Activated CD4-positive, alpha-beta T cell treated with anti-CD3 and anti-CD28 coated beads, Interleukin-2, amount 10 ng/mL, durations not matched to agents 24 days and 14 days (primary cell): ENCODE results near the gene SLC17A2. TPM values are rescaled to one million over a fixed set of nuclear protein-coding genes. Genes with fewer than 3 reads are reported as not detected.

Experiments used
- DNase-seq: peaks from one replicate; pipeline ENCODE4 v3.0.0; 2022
- H3K27ac Mint-ChIP-seq: one replicate; pipeline ENCODE4 v1.8.0; 2022; ENCODE audit warnings: mild to moderate bottlenecking, mixed read lengths
- H3K27me3 Mint-ChIP-seq: one replicate; pipeline ENCODE4 v1.8.0; 2022; ENCODE audit warnings: mixed read lengths
- H3K36me3 Mint-ChIP-seq: one replicate; pipeline ENCODE4 v1.8.0; 2022; ENCODE audit warnings: low read depth, mild to moderate bottlenecking, mixed read lengths
- H3K4me1 Mint-ChIP-seq: one replicate; pipeline ENCODE4 v1.8.0; 2021; ENCODE audit warnings: mixed read lengths
- H3K4me3 Mint-ChIP-seq: one replicate; pipeline ENCODE4 v1.8.0; 2022; ENCODE audit warnings: mild to moderate bottlenecking, moderate library complexity, mixed read lengths
- H3K9me3 Mint-ChIP-seq: one replicate; pipeline ENCODE4 v1.8.0; 2021; ENCODE audit warnings: mixed read lengths
- intact Hi-C: fragments of 100-400 bp; cut with micrococcal nuclease; formaldehyde crosslinking; loops from one replicate; pipeline ENCODE4 v1.15.1; 2023
- total RNA-seq: library from RNA; stranded (reverse); gene quantifications from 2 replicates; pipeline ENCODE4 v1.2.3, GENCODE V29; 2022

SLC17A2 gene
- total RNA-seq, 1 donor from 2014 or later, result not detected

- H3K27me3 Mint-ChIP-seq, result peaks cover 1% of the 10 kb centered on the region
- no peak overlapping the region for H3K27ac Mint-ChIP-seq
- no peak overlapping the region for H3K4me3 Mint-ChIP-seq
- DNase-seq, result no peak
- intact Hi-C loops, result no loop called here
- H3K4me1 Mint-ChIP-seq, result no peaks in the 10 kb centered on the region
- no peaks in the 10 kb centered on the region for H3K9me3 Mint-ChIP-seq
- no peaks in the 10 kb centered on the region for H3K36me3 Mint-ChIP-seq
These were observed 31.4 kb downstream of the SLC17A2 start for GRCh38 chr6:25899123-25899522.

- Mint-ChIP-seq H3K4me3 (no peak overlapping the region), H3K36me3 (no peaks in the 10 kb centered on the region), H3K27ac (no peak overlapping the region), H3K4me1 (no peaks in the 10 kb centered on the region), H3K27me3 (peaks cover 2% of the 10 kb centered on the region), H3K9me3 (no peaks in the 10 kb centered on the region)
- DNase-seq, result no peak
- intact Hi-C loops, result no loop called here
These were observed 32.1 kb downstream of the SLC17A2 start for GRCh38 chr6:25898289-25898977.

GRCh38 chr6:25896252-25896651, 34.2 kb downstream of the SLC17A2 start:
- H3K27ac Mint-ChIP-seq, result no peak overlapping the region
- peaks cover 8% of the 10 kb centered on the region for H3K27me3 Mint-ChIP-seq
- no peaks in the 10 kb centered on the region for H3K9me3 Mint-ChIP-seq
- intact Hi-C loops, result no loop called here
- no peaks in the 10 kb centered on the region for H3K36me3 Mint-ChIP-seq
- no peak for DNase-seq
- no peaks in the 10 kb centered on the region for H3K4me1 Mint-ChIP-seq
- H3K4me3 Mint-ChIP-seq, result no peak overlapping the region

- no peak for DNase-seq
- Mint-ChIP-seq H3K36me3 (no peaks in the 10 kb centered on the region), H3K4me1 (no peaks in the 10 kb centered on the region), H3K27ac (no peak overlapping the region), H3K9me3 (no peaks in the 10 kb centered on the region), H3K27me3 (peaks cover 10% of the 10 kb centered on the region), H3K4me3 (no peak overlapping the region)
- intact Hi-C loops, result no loop called here
These were observed 34.7 kb downstream of the SLC17A2 start for GRCh38 chr6:25895771-25896170.

GRCh38 chr6:25893778-25894177, 36.7 kb downstream of the SLC17A2 start:
- intact Hi-C loops, result no loop called here
- Mint-ChIP-seq H3K9me3 (no peaks in the 10 kb centered on the region), H3K27me3 (peaks cover 12% of the 10 kb centered on the region), H3K36me3 (no peaks in the 10 kb centered on the region), H3K4me3 (no peak overlapping the region), H3K27ac (no peak overlapping the region), H3K4me1 (no peaks in the 10 kb centered on the region)
- DNase-seq, result no peak

GRCh38 chr6:25892877-25893276, 37.6 kb downstream of the SLC17A2 start:
- H3K27ac Mint-ChIP-seq, result no peak overlapping the region
- intact Hi-C loops, result no loop called here
- H3K4me1 Mint-ChIP-seq, result no peaks in the 10 kb centered on the region
- no peak overlapping the region for H3K4me3 Mint-ChIP-seq
- H3K9me3 Mint-ChIP-seq, result no peaks in the 10 kb centered on the region
- DNase-seq, result no peak
- H3K36me3 Mint-ChIP-seq, result no peaks in the 10 kb centered on the region
- H3K27me3 Mint-ChIP-seq, result peaks cover 12% of the 10 kb centered on the region

GRCh38 chr6:25889877-25890853, 40.3 kb downstream of the SLC17A2 start:
- no peaks in the 10 kb centered on the region for H3K9me3 Mint-ChIP-seq
- intact Hi-C loops, result loop anchor here (2.0 kb wide), 1 partner anchor 169 kb away; no protein-coding TSS in a partner anchor
- no peaks in the 10 kb centered on the region for H3K4me1 Mint-ChIP-seq
- H3K36me3 Mint-ChIP-seq, result no peaks in the 10 kb centered on the region
- H3K4me3 Mint-ChIP-seq, result no peak overlapping the region
- peaks cover 12% of the 10 kb centered on the region for H3K27me3 Mint-ChIP-seq
- H3K27ac Mint-ChIP-seq, result no peak overlapping the region
- DNase-seq, result peak; percentile 72

GRCh38 chr6:25888626-25889025, 41.9 kb downstream of the SLC17A2 start:
- intact Hi-C loops, result loop anchor here (2.0 kb wide), 1 partner anchor 168 kb away; no protein-coding TSS in a partner anchor

GRCh38 chr6:25886066-25886465, 44.4 kb downstream of the SLC17A2 start:
- intact Hi-C loops, result no loop called here
- Mint-ChIP-seq H3K4me3 (no peak overlapping the region), H3K9me3 (no peaks in the 10 kb centered on the region), H3K4me1 (peaks cover 8% of the 10 kb centered on the region), H3K27me3 (peaks cover 4% of the 10 kb centered on the region), H3K36me3 (peaks cover 1% of the 10 kb centered on the region), H3K27ac (no peak overlapping the region)
- no peak for DNase-seq

More at GRCh38 chr6:25888626-25889025, 41.9 kb downstream of the SLC17A2 start:
- Mint-ChIP-seq H3K27ac (no peak overlapping the region), H3K27me3 (peaks cover 10% of the 10 kb centered on the region), H3K9me3 (no peaks in the 10 kb centered on the region), H3K4me1 (no peaks in the 10 kb centered on the region), H3K36me3 (no peaks in the 10 kb centered on the region), H3K4me3 (no peak overlapping the region)
- DNase-seq, result no peak

GRCh38 chr6:25883991-25884390, 46.5 kb downstream of the SLC17A2 start:
- Mint-ChIP-seq H3K4me3 (no peak overlapping the region), H3K27ac (no peak overlapping the region), H3K36me3 (peaks cover 1% of the 10 kb centered on the region), H3K9me3 (no peaks in the 10 kb centered on the region), H3K27me3 (peaks cover 4% of the 10 kb centered on the region), H3K4me1 (peaks cover 8% of the 10 kb centered on the region)
- intact Hi-C loops, result loop anchor here (5.0 kb wide), 1 partner anchor 97 kb away; no protein-coding TSS in a partner anchor
- no peak for DNase-seq

GRCh38 chr6:25883536-25883935, 47.0 kb downstream of the SLC17A2 start:
- no peak for DNase-seq
- Mint-ChIP-seq H3K4me3 (no peak overlapping the region), H3K27me3 (peaks cover 7% of the 10 kb centered on the region), H3K27ac (no peak overlapping the region), H3K4me1 (peaks cover 8% of the 10 kb centered on the region), H3K9me3 (no peaks in the 10 kb centered on the region), H3K36me3 (peaks cover 1% of the 10 kb centered on the region)
- intact Hi-C loops, result loop anchor here (5.0 kb wide), 1 partner anchor 96 kb away; no protein-coding TSS in a partner anchor

GRCh38 chr6:25882051-25882496, 48.4 kb downstream of the SLC17A2 start:
- Mint-ChIP-seq H3K9me3 (no peaks in the 10 kb centered on the region), H3K27me3 (peaks cover 9% of the 10 kb centered on the region), H3K4me3 (peak overlapping the region; percentile 89), H3K36me3 (peaks cover 1% of the 10 kb centered on the region), H3K27ac (peak overlapping the region; percentile 76), H3K4me1 (peaks cover 8% of the 10 kb centered on the region)
- intact Hi-C loops, result loop anchor here (5.0 kb wide), 1 partner anchor 95 kb away; no protein-coding TSS in a partner anchor
- DNase-seq, result peak; percentile 81

GRCh38 chr6:25880601-25881000, 49.9 kb downstream of the SLC17A2 start:
- Mint-ChIP-seq H3K4me3 (no peak overlapping the region), H3K27me3 (peaks cover 9% of the 10 kb centered on the region), H3K9me3 (no peaks in the 10 kb centered on the region), H3K27ac (no peak overlapping the region), H3K36me3 (peaks cover 1% of the 10 kb centered on the region), H3K4me1 (peaks cover 10% of the 10 kb centered on the region)
- intact Hi-C loops, result loop anchor here (5.0 kb wide), 1 partner anchor 93 kb away; no protein-coding TSS in a partner anchor
- no peak for DNase-seq
